Ovary (tissue), 9 donors: ENCODE data around the gene ROBO3. TPM values are rescaled to one million over a fixed set of nuclear protein-coding genes. Genes with fewer than 3 reads are reported as not detected.
A peak's percentile ranks its signal among the peaks of the same experiment; 100 is the strongest.

Source experiments
- DNase-seq, 5 donors: peaks; one replicate each; pipeline ENCODE4 v3.0.0-alpha.2; 2019 to 2020
- H3K27ac ChIP-seq, 2 donors: fragments of 200-600 bp; one replicate each; pipeline versions ENCODE4 v1.5.1 to v1.8.0; 2019 to 2022
- H3K27me3 ChIP-seq: fragments of 200-600 bp; one replicate; pipeline ENCODE4 v1.8.0; 2022
- H3K36me3 ChIP-seq: fragments of 200-600 bp; sonication (generic); one replicate; pipeline ENCODE4 v1.5.1; 2019
- H3K4me1 ChIP-seq: one replicate; pipeline ENCODE4 v1.8.1; 2013; ENCODE audit warnings: mild to moderate bottlenecking, moderate library complexity; ENCODE audit not compliant: insufficient read depth
- H3K4me3 ChIP-seq: fragments of 200-600 bp; sonication (generic); one replicate; pipeline ENCODE4 v1.5.1; 2017
- H3K9me3 ChIP-seq, 2 donors: fragments of 200-600 bp in 1 of 2; sonication (generic) in 1 of 2; one replicate each; pipeline versions ENCODE4 v1.5.1 to v1.8.1; 2013 to 2019; ENCODE audit warnings: mild to moderate bottlenecking in 1 of 2, moderate library complexity in 1 of 2
- CTCF ChIP-seq, 3 donors: fragments of 450-650 bp in 2 of 3; fragments of 200-600 bp in 1 of 3; IDR thresholded peaks; one replicate each; pipeline versions ENCODE4 v1.5.1 to v1.8.0; 2016 to 2022; ENCODE audit warnings: antibody characterized with exemption in 3 of 3, mild to moderate bottlenecking in 1 of 3
- EP300 ChIP-seq: sonication (generic); formaldehyde crosslinking; IDR thresholded peaks from one replicate; pipeline ENCODE4 v1.6.1; 2017; ENCODE audit warnings: antibody characterized with exemption
- POLR2A ChIP-seq: fragments of 450-650 bp; IDR thresholded peaks from one replicate; pipeline ENCODE4 v1.6.1; 2017; ENCODE audit warnings: antibody characterized with exemption, mild to moderate bottlenecking, moderate library complexity
- WGBS, 3 donors: extraction: QIAGEN DNeasy Blood & Tissue Kit in 1 of 3; methylation state at CpG; one replicate each; pipeline versions ENCODE4 v1.1.5 to v1.1.7; 2013 to 2017; 5-methylcytosine and 5-hydroxymethylcytosine counted together
- intact Hi-C, 4 donors: fragments of 100-400 bp; cut with DNase I; formaldehyde crosslinking; loops; one replicate each; pipeline versions ENCODE4 v1.11.0 to v1.15.1; 2022 to 2023
- polyA plus RNA-seq, 2 donors: library from polyadenylated mRNA; stranded (reverse); fragments of 200-250 nt in 1 of 2; fragments of 350-450 nt in 1 of 2; fragmentation: Illumina TruSeq in 1 of 2; extraction: RNeasy Lipid Tissue Mini Kit (QIAGEN cat#74804) in 1 of 2; gene quantifications; one replicate each; pipeline ENCODE4 v1.2.3, GENCODE V29; 2013 to 2014
- total RNA-seq, 7 donors: library from RNA; depleted of rRNA in 2 of 7; stranded (reverse); fragments of >200 nt in 2 of 7; fragmentation: NEBNext Ultra II Directional in 3 of 7; extraction: Animal tissue kit (Norgen Biotek cat#: 25700) in 3 of 7; gene quantifications; one replicate each; pipeline versions ENCODE4 v1.1.0 to v1.2.4, GENCODE V29; 2016 to 2023
- donor health status: DM: no; HTN: no; CAD: no; lungs with moderate emphysema.
- donor health status: DM: no; HTN: no; CAD: no.
- donor health status: Bipolar disorder and iron deficiency.
- donor health status: DM: yes; HTN: yes; CAD: no.
- donor health status: DM: no; HTN: no; CAD: no.
- donor health status: DM: yes; HTN: yes; CAD: no.

The ROBO3 gene
- total and polyA plus RNA-seq, 9 donors: 15.2 to 90.4 (median 56.7) TPM

DNA sequence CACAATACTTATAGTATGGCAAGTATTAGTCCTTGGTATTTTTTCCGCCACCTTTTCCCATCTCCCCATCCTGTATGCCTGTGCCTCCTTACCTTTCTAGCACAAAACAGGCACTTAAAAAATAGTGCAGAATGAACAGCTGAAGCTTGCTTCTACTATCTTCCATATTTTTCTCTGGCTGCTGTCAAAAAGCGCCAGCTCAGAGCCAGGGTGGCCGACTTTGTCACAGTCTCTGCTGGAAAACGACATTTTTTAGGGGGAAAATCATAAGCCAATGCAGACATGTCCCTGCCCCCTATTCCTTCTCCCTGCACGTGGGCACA, 26.5 kb upstream of the ROBO3 start:
- intact Hi-C loops: loop anchor here in 2 of 4 donors (5.0 kb wide), 2 partner anchors 76 to 166 kb away; partner anchors contain the start of genes ESAM (in 1 of the 2), SIAE (in 1 of the 2) and SPA17 (in 1 of the 2)

DNA sequence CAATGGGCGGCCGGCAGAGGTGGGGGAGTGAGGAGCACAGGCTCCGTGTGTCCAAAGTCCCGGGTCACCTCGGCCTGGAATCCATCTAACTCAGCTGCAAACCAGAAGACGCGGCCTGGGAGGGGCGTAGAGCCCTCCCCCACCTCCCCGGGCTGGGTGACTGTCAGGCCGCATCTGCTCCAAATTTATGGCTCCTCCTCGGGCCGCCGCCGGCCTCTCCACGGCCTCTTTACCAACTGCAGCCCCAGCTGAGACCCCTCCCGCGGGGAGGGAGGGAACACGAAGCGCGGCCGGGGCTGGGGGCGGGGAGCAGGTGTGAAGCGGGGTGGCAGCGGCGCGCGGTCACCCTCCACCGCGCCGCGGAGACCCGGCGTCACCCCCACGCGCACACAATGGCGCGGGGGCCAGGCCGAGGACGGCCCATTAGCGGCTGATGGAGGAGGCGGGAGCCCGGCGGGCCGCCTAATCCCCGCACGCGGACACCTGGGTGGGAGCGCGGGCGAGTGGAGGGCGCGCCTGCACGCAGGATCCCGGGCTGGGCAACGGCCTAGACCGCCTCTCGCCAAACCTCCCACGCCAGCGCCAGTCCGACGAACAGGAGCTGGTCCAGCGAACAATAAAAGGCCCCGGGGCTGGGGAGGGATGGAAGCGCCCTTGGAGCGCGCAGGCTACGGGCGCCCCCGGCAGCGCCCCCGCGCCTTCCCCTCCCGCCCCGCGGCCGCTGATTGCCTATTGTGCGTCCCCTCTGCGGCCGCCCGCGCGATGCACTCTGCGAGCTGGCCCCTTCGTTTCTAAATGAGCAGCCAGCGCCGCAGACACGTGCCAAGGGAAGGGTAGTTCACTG, 25.9 kb upstream of the ROBO3 start:
- 0 to 2% (median 1%) methylated on average over 54 to 87 of the region's 87 CpGs for WGBS, 3 donors
- peak in 1 of 5 donors; percentile 40 for DNase-seq
- no peaks in the 10 kb centered on the region for H3K36me3 ChIP-seq
- no peak overlapping the region for H3K27ac ChIP-seq
- H3K9me3 ChIP-seq: no peaks in the 10 kb centered on the region
- TF ChIP-seq POLR2A (no peak), CTCF (IDR thresholded peaks at IDR 0.05) (no peak), EP300 (no peak)
- peak overlapping the region; percentile 4 for H3K4me3 ChIP-seq
- intact Hi-C loops: loop anchor here in 2 of 4 donors (5.0 kb wide), 2 partner anchors 77 to 167 kb away; partner anchors contain the start of genes ESAM (in 1 of the 2), SIAE (in 1 of the 2) and SPA17 (in 1 of the 2)
- H3K27me3 ChIP-seq: peaks cover 9% of the 10 kb centered on the region
- peaks cover 6% of the 10 kb centered on the region for H3K4me1 ChIP-seq

More for the DNA sequence above, 26.5 kb upstream of the ROBO3 start:
- TF ChIP-seq CTCF (IDR thresholded peaks at IDR 0.05) (no peak), EP300 (no peak), POLR2A (no peak)
- H3K9me3 ChIP-seq: no peaks in the 10 kb centered on the region
- peaks cover 6% of the 10 kb centered on the region for H3K4me1 ChIP-seq
- WGBS, 3 donors: 32 to 40% (median 38%) methylated on average over 5 of the region's 5 CpGs
- H3K36me3 ChIP-seq: no peaks in the 10 kb centered on the region
- H3K27ac ChIP-seq: no peak overlapping the region
- H3K4me3 ChIP-seq: no peak overlapping the region
- DNase-seq: no peak
- H3K27me3 ChIP-seq: peaks cover 9% of the 10 kb centered on the region

GRCh38 chr11:124839972-124840621, 25.1 kb upstream of the ROBO3 start:
- Histone ChIP-seq H3K27ac (no peak overlapping the region), H3K4me1 (peaks cover 6% of the 10 kb centered on the region), H3K4me3 (no peak overlapping the region), H3K9me3 (no peaks in the 10 kb centered on the region), H3K36me3 (no peaks in the 10 kb centered on the region), H3K27me3 (peaks cover 9% of the 10 kb centered on the region)
- WGBS, 3 donors: 19 to 24% (median 21%) methylated on average over 20 of the region's 20 CpGs
- TF ChIP-seq POLR2A (no peak), CTCF (IDR thresholded peaks at IDR 0.05) (no peak), EP300 (no peak)
- DNase-seq: no peak
- intact Hi-C loops: loop anchor here in 3 of 4 donors (5.0 to 10.0 kb wide), 5 partner anchors 75 to 183 kb away; partner anchors contain the start of genes ESAM (in 2 of the 3), SIAE (in 1 of the 3) and SPA17 (in 1 of the 3)

GRCh38 chr11:124840666-124841065, 24.6 kb upstream of the ROBO3 start:
- Histone ChIP-seq H3K27ac (no peak overlapping the region), H3K27me3 (peaks cover 10% of the 10 kb centered on the region), H3K9me3 (no peaks in the 10 kb centered on the region), H3K4me3 (no peak overlapping the region), H3K4me1 (peaks cover 6% of the 10 kb centered on the region), H3K36me3 (no peaks in the 10 kb centered on the region)
- whole genome bisulfite sequencing, 3 donors: 79 to 86% (median 80%) methylated on average over 1 of the region's 1 CpG
- TF ChIP-seq CTCF (IDR thresholded peaks at IDR 0.05): no peak
- TF ChIP-seq EP300: no peak
- no peak for TF ChIP-seq POLR2A
- no peak for DNase-seq
- intact Hi-C loops: loop anchor here in 3 of 4 donors (5.0 to 10.0 kb wide), 3 partner anchors 76 to 183 kb away; partner anchors contain the start of gene ESAM (in 1 of the 3)
